DMS79 (cell line): ENCODE results near the gene ZNF418.
"Not testable (repeated sequence)": the region's sequence is repeated elsewhere in the genome, so short reads cannot be mapped to it uniquely, and the experiment has no call there.

Experiments
- DNase-seq: peaks from one replicate; lab custom pipeline; 2025; lab: John Stamatoyannopoulos, UW

The ZNF418 gene

GRCh38 chr19:57888560-57889231 is 46.5 kb downstream of the ZNF418 start, which contains the start of gene ZNF814:
TSS of gene ZNF814 (minus strand) at chr19:57889037. CDS start at chr19:57888802, 235 bp downstream.
- DNase-seq = peak; percentile 67

DNA sequence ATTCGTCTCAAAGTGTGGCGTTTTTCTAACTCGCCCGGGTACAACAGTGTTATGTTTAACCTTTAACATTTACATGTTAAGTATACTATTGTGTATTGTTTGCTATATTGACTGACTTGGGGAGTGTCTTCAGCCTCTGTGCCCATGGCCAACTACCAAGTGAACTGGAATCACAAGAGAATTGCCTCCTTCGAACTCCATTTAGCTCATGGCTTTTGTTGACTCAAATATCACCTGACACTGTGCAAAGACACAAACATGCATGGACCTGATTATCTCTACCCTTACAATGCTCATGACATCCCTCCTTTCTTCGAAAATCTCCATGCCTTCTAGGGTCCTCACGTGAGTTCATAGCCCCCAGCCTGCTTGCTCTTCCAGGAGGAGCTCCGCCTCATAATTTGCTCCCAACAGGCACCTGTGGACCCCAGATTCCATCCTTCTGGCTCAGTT is 47.1 kb downstream of the ZNF418 start:
- DNase-seq = no peak

GRCh38 chr19:57887195-57887941 is 47.8 kb downstream of the ZNF418 start:
- DNase-seq = peak; percentile 31

GRCh38 chr19:57886046-57886445 is 49.2 kb downstream of the ZNF418 start:
- DNase-seq = no peak

DNA sequence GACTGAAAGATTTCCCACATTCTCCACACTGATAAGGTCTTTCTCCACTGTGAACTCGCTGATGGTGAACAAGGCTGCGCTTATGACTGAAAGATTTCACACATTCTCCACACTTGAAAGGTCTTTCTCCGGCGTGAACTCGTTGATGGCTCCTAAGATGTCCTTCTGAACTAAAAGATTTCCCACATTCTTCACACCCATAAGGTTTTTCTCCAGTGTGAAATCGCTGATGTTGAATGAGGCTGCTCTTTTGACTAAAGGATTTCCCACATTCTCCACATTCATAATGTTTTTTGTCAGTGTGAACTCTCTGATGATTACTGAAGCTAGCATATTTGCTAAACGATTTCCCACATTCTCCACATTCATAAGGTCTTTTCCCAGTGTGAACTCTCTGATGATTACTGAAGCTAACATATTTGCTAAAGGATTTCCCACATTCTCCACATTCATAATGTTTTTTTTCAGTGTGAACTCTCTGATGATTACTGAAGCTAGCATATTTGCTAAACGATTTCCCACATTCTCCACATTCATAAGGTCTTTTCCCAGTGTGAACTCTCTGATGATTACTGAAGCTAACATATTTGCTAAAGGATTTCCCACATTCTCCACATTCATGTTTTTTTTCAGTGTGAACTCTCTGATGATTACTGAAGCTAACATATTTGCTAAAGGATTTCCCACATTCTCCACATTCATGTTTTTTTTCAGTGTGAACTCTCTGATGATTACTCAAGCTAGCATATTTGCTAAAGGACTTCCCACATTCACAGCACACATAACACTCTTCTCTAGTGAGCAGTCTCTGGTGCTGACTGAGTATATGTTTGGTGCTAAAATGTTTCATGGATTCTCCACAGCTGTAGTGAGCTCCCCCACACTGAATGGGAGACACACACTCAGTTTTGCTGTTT is 61.1 kb downstream of the ZNF418 start:
- DNase-seq = not testable (repeated sequence)

- DNase-seq = no peak
Observed at GRCh38 chr19:57872450-57872849, 62.8 kb downstream of the ZNF418 start.
